GM12874 (cell line): ENCODE data around the gene ZCCHC7.

Experiments used
- TF ChIP-seq, protein P1 (sequence below): IDR thresholded peaks from 2 replicates; pipeline ENCODE4 v1.5.1; 2011; ENCODE audit warnings: low read depth, mild to moderate bottlenecking, control low read depth, low read length, moderate library complexity; ENCODE audit not compliant: insufficient read depth

Gene ZCCHC7

DNA sequence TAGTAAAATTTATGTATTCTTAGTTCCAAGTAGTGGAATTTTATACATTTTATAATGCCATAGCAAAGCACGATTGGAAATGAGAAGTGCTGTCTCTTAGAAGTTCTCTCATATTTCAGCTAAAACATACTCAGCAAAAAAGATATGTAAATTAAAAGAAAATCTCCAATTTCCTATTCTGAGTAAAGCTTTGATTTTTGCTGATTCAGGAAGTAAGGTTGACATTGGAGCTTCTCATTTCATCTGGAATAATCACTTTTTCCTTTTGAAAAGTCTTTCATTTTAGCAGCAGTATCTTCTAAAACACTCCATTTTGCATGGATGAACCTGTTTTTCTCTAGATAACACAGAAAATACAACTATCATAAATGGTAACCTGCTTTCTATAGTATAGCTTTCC, 121.0 kb downstream of the ZCCHC7 start:
- TF ChIP-seq, protein P1, sequence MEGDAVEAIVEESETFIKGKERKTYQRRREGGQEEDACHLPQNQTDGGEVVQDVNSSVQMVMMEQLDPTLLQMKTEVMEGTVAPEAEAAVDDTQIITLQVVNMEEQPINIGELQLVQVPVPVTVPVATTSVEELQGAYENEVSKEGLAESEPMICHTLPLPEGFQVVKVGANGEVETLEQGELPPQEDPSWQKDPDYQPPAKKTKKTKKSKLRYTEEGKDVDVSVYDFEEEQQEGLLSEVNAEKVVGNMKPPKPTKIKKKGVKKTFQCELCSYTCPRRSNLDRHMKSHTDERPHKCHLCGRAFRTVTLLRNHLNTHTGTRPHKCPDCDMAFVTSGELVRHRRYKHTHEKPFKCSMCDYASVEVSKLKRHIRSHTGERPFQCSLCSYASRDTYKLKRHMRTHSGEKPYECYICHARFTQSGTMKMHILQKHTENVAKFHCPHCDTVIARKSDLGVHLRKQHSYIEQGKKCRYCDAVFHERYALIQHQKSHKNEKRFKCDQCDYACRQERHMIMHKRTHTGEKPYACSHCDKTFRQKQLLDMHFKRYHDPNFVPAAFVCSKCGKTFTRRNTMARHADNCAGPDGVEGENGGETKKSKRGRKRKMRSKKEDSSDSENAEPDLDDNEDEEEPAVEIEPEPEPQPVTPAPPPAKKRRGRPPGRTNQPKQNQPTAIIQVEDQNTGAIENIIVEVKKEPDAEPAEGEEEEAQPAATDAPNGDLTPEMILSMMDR: no peak

DNA sequence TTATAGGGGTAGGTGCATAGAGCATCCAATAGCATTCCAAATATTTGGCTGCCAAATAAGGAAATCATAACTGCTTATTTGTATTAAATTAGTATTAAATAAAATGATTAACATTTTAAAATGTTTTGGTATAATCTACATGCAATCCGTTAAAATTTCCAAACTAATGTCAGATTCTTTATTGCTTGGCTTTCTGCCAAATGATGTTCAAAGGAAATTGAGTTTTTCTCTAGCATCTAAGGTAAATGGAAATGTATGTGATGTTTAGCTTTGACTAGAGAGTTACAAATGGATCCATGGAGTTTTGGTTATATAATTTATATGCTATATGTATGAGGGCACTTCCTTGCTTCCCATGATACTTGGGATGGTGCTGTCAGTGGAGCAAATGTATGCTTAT, 121.7 kb downstream of the ZCCHC7 start:
- TF ChIP-seq, protein P1: no peak

DNA sequence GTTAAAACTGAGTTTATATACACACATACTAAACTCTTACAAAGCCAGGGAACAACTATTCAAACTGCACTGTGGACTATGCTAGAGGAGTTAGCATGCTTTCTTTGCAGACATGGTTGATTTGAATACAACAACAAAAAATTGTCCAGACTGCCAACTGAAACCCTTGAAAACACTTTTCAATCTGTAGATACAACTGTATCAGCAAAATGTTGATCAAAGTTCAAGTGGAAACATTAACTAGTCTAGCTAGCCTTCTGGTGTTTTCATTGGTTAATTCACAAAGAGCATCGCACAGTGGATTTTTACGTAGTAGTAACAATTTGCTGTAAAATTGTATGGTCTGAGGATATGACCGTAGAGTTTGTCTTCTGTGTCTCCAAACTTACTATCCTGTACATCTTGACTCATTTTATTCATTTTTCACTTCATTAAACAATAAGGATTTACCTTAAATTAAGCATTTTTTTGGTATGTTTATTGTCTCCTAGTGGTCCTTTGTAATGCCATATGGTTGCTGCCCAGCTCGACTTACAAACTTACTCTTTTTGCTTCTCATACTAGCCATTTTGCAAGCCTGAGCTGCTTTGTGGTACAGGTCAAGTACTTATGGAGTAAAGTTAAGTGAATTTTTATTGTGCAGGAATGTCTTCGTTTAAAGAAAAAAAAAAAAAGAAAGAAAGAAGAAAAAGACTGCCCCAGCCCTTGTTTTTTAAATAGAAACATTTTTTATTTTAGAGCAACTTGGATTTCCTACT, 123.4 kb downstream of the ZCCHC7 start:
- TF ChIP-seq, protein P1: no peak

DNA sequence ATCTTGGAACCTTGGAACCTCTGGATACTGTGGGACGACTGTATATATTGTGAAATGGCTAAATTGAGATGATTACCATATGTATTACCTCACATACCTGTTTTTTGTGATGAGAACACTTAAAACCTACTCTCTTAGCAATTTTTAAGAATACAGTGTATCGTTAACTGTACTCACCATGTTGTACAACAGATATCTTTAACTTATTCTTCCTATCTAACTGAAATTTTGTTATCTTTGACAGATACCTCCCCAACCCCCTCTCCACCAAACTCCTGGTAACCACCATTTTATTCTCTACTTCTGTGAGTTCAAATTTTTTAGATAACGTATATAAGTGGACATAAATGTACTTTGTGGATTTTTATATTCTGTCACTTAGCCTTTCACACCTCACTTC, 126.5 kb downstream of the ZCCHC7 start:
- TF ChIP-seq, protein P1: no peak

DNA sequence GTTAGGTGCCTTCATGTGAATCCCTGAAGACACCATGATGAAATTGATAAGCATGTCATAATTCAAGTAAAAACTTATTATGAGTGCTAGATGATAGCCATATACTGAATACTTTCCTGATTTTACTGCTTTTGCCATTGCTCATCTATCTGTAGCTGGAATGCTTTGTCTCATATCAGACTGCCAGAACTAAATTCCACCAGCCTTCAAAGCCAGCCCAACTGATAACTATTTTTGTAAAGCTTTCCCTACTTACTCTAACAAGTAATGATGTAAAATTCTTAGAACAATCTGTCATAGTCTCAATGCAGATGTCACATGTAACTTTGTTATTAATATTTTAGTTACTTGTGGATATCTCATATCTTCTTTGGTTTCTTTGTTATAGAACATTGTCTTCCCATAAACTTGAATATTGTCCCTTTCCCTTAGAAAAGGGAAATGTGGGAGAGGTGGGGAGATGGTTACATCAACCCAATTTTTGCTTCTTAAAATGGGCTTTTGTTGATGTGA, 128.3 kb downstream of the ZCCHC7 start:
- TF ChIP-seq, protein P1: no peak

DNA sequence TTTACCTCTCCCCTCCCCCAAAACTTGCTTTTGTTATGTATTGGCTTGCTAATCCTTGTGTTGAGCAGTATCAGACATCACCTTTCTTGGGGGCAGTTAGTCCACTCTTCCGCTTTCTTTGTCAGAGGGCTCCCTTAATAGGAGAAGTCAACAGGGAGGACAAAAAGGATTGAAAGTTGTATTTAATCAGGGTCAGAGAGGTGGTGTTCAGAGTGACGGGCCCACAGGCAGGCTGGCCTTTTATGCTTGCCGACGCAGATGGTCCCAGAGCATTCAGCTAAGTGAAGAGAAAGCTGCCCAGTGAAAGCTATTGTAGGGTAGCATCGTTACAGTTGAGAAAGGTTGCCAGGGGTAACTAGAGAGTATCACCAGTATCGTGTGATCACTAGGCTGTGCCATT, 131.1 kb downstream of the ZCCHC7 start:
- TF ChIP-seq, protein P1: no peak

DNA sequence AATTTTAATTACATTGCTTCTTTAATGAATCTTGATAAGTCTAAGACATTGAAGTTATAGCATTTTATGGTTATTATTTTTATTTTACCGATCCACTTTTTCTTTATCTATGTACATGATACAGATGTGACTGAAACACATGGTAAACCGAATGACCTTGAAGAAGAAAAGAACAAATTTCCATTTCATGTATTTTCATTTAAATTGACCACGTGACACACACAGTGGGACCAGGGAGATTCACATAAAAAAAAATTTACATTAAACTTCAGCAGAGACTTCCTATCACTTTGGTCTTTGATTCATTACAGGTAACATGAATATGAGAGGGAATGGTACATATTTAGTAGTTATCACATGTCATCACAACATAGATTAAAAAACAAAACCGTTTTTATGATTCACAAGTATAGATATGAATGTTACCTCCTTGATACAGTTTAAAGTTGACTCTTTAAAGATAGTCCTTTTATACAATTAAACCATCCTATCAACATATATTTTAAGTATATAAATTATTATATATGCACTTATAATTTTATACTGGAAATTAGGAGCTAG, 133.1 kb downstream of the ZCCHC7 start:
- TF ChIP-seq, protein P1: no peak
